ENCODE results near the gene ERP44. TPM values are rescaled to one million over a fixed set of nuclear protein-coding genes. Genes with fewer than 3 reads are reported as not detected.

ERP44 gene
- total RNA-seq, 1 experiment from 2014 or later: 10.1 TPM

DNA sequence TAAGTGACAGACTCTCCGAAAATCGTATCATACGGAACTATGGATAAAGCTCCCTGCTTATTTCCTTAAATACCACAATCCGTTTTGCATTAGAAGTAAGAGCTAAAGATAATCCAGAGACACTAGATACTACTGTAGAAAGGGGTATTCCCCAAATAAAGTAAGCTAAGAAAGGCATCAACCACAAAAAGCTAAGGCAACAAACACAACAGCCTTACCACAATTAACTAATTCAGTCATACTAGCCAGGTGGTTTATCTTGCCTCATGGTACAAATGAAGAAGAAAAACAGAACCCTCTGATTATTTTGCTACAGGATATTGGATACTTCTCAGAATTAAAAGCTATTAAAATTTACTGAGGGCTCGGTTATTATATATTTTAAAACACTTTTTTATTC is 14.1 kb downstream of the ERP44 start:
- ATAC-seq (no peak), DNase-seq (ENCODE audit: low read depth, low spot score) (no peak)
- Histone ChIP-seq H3K9me3 (ENCODE audit: control insufficient read depth, insufficient read depth, low read depth, low read length) (no peaks in the 10 kb centered on the region), H3K36me3 (ENCODE audit: control insufficient read depth, insufficient read depth, low read length) (no peaks in the 10 kb centered on the region), H3K4me1 (ENCODE audit: control insufficient read depth, insufficient read depth, low read length) (peaks cover 3% of the 10 kb centered on the region; the same call in 1 of the 2 replicates), H3K4me3 (ENCODE audit: low read depth in 2 of 2, low read length in 2 of 2) (no peak overlapping the region), H3K27ac (ENCODE audit: low read length) (no peak overlapping the region), H3K27me3 (ENCODE audit: control insufficient read depth, insufficient read depth, low read length) (no peaks in the 10 kb centered on the region)
- in situ Hi-C loops (cut with HindIII; ENCODE audit: low pct_unique_long_range_greater_than_20kb, low sequenced_read_pairs) (no loop called here), intact Hi-C loops (cut with micrococcal nuclease; ENCODE audit: unreplicated experiment) (no loop called here)
- TF ChIP-seq, protein P1, sequence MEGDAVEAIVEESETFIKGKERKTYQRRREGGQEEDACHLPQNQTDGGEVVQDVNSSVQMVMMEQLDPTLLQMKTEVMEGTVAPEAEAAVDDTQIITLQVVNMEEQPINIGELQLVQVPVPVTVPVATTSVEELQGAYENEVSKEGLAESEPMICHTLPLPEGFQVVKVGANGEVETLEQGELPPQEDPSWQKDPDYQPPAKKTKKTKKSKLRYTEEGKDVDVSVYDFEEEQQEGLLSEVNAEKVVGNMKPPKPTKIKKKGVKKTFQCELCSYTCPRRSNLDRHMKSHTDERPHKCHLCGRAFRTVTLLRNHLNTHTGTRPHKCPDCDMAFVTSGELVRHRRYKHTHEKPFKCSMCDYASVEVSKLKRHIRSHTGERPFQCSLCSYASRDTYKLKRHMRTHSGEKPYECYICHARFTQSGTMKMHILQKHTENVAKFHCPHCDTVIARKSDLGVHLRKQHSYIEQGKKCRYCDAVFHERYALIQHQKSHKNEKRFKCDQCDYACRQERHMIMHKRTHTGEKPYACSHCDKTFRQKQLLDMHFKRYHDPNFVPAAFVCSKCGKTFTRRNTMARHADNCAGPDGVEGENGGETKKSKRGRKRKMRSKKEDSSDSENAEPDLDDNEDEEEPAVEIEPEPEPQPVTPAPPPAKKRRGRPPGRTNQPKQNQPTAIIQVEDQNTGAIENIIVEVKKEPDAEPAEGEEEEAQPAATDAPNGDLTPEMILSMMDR (IDR thresholded peaks at IDR 0.05): no peak
- TF ChIP-seq SIN3A (IDR thresholded peaks at IDR 0.05; ENCODE audit: borderline replicate concordance, insufficient read depth, low read depth, low read length) (no peak), TCF7L2 (IDR thresholded peaks at IDR 0.05; ENCODE audit: low read depth, low read length) (no peak), POLR2AphosphoS5 (IDR thresholded peaks at IDR 0.05; ENCODE audit: low read depth, low read length) (no peak)
- TF ChIP-seq, protein P2, sequence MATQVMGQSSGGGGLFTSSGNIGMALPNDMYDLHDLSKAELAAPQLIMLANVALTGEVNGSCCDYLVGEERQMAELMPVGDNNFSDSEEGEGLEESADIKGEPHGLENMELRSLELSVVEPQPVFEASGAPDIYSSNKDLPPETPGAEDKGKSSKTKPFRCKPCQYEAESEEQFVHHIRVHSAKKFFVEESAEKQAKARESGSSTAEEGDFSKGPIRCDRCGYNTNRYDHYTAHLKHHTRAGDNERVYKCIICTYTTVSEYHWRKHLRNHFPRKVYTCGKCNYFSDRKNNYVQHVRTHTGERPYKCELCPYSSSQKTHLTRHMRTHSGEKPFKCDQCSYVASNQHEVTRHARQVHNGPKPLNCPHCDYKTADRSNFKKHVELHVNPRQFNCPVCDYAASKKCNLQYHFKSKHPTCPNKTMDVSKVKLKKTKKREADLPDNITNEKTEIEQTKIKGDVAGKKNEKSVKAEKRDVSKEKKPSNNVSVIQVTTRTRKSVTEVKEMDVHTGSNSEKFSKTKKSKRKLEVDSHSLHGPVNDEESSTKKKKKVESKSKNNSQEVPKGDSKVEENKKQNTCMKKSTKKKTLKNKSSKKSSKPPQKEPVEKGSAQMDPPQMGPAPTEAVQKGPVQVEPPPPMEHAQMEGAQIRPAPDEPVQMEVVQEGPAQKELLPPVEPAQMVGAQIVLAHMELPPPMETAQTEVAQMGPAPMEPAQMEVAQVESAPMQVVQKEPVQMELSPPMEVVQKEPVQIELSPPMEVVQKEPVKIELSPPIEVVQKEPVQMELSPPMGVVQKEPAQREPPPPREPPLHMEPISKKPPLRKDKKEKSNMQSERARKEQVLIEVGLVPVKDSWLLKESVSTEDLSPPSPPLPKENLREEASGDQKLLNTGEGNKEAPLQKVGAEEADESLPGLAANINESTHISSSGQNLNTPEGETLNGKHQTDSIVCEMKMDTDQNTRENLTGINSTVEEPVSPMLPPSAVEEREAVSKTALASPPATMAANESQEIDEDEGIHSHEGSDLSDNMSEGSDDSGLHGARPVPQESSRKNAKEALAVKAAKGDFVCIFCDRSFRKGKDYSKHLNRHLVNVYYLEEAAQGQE (IDR thresholded peaks at IDR 0.05; ENCODE audit: insufficient read depth in 1 of 2, low read depth in 2 of 2, low read length in 1 of 2): no peak
- CTCF ChIA-PET: no interaction called here
- POLR2A ChIA-PET: no interaction called here
- no TSS peak for BruUV-seq (replicated peaks)

DNA sequence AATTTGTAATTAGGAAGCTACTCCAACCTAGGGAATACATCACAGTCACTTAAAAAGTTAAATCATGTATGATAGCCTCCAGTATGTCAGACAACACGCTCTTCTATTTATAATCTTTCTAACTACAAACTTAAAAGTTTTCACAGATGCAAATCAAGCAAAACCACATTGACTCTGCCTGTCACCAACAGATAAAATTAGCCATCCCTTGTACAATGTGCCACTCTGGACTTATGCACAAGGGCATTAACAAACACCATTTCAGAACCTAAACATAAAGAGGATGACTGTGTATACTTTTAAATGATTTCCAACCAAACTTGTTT is 14.7 kb downstream of the ERP44 start:
- Histone ChIP-seq H3K36me3 (ENCODE audit: control insufficient read depth, insufficient read depth, low read length) (no peaks in the 10 kb centered on the region), H3K27ac (ENCODE audit: low read length) (no peak overlapping the region), H3K9me3 (ENCODE audit: control insufficient read depth, insufficient read depth, low read depth, low read length) (no peaks in the 10 kb centered on the region), H3K4me3 (ENCODE audit: low read depth in 2 of 2, low read length in 2 of 2) (no peak overlapping the region), H3K27me3 (ENCODE audit: control insufficient read depth, insufficient read depth, low read length) (no peaks in the 10 kb centered on the region), H3K4me1 (ENCODE audit: control insufficient read depth, insufficient read depth, low read length) (peaks cover 3% of the 10 kb centered on the region; the same call in 1 of the 2 replicates)
- POLR2A ChIA-PET: no interaction called here
- DNase-seq (ENCODE audit: low read depth, low spot score) (no peak), ATAC-seq (no peak)
- CTCF ChIA-PET: no interaction called here
- in situ Hi-C loops (cut with HindIII; ENCODE audit: low pct_unique_long_range_greater_than_20kb, low sequenced_read_pairs): no loop called here
- TF ChIP-seq, protein P2 (IDR thresholded peaks at IDR 0.05; ENCODE audit: insufficient read depth in 1 of 2, low read depth in 2 of 2, low read length in 1 of 2): no peak
- TF ChIP-seq SIN3A (IDR thresholded peaks at IDR 0.05; ENCODE audit: borderline replicate concordance, insufficient read depth, low read depth, low read length) (no peak), TCF7L2 (IDR thresholded peaks at IDR 0.05; ENCODE audit: low read depth, low read length) (no peak), POLR2AphosphoS5 (IDR thresholded peaks at IDR 0.05; ENCODE audit: low read depth, low read length) (no peak)
- TF ChIP-seq, protein P1 (IDR thresholded peaks at IDR 0.05): no peak
- no TSS peak for BruUV-seq (replicated peaks)
- intact Hi-C loops (cut with micrococcal nuclease; ENCODE audit: unreplicated experiment): no loop called here

All from Panc1 (cell line).